PC-9 (cell line): Measurements from ENCODE around the gene CDX1. TPM values are rescaled to one million over a fixed set of nuclear protein-coding genes. Genes with fewer than 3 reads are reported as not detected.

Experiments
- BruUV-seq: library from RNA; stranded (reverse); fragments of 400-500 nt; replicated peaks from 2 replicates; lab custom pipeline; 2021; lab: Mats Ljungman, UMichigan
- CTCF ChIA-PET: fragments of 300-600 bp; sonication (Branson Sonifier 250); formaldehyde crosslinking; loops from one replicate; lab custom pipeline; 2022; ENCODE audit warnings: antibody characterized with exemption; lab: Charles Lee
- POLR2A ChIA-PET: fragments of 300-600 bp; sonication (Branson Sonifier 250); formaldehyde crosslinking; loops from one replicate; lab custom pipeline; 2022; ENCODE audit warnings: antibody characterized with exemption; ENCODE audit not compliant: unreplicated experiment; lab: Charles Lee
- DNase-seq, 2 experiments: peaks; one replicate each; pipeline versions ENCODE4 v3.0.0 to v3.0.0-alpha.2; 2015 to 2022; ENCODE audit warnings: mixed read lengths in 1 of 2
- H2AFZ ChIP-seq: fragments of 200-600 bp; sonication (generic); 2 replicates; pipeline ENCODE4 v1.8.1; 2017; ENCODE audit warnings: antibody characterized with exemption
- H3F3A ChIP-seq: fragments of 200-600 bp; sonication (generic); 2 replicates; pipeline ENCODE4 v1.8.1; 2017; ENCODE audit warnings: antibody characterized with exemption, mild to moderate bottlenecking, low read depth; ENCODE audit not compliant: insufficient read depth
- H3K27ac ChIP-seq: fragments of 200-600 bp; sonication (generic); 2 replicates; pipeline ENCODE4 v1.6.1; 2016; ENCODE audit warnings: mixed run types
- H3K27me3 ChIP-seq: fragments of 200-600 bp; sonication (generic); 2 replicates; pipeline ENCODE4 v1.6.1; 2016; ENCODE audit warnings: low read depth, mixed run types; ENCODE audit not compliant: insufficient read depth
- H3K36me3 ChIP-seq: fragments of 200-600 bp; sonication (generic); 2 replicates; pipeline ENCODE4 v1.6.1; 2016; ENCODE audit warnings: low read depth, mixed run types
- H3K4me1 ChIP-seq: fragments of 200-600 bp; sonication (generic); replicated peaks from 2 replicates; pipeline ENCODE4 v1.6.1; 2016; ENCODE audit warnings: mixed run types; ENCODE audit not compliant: insufficient read depth
- H3K4me2 ChIP-seq: fragments of 200-600 bp; sonication (generic); 2 replicates; pipeline ENCODE4 v1.6.1; 2017; ENCODE audit warnings: mixed run types
- H3K4me3 ChIP-seq: fragments of 200-600 bp; sonication (generic); 2 replicates; pipeline ENCODE4 v1.6.1; 2016; ENCODE audit warnings: mixed run types
- H3K79me2 ChIP-seq: fragments of 200-600 bp; sonication (generic); 2 replicates; pipeline ENCODE4 v1.6.1; 2017; ENCODE audit warnings: low read depth, mixed run types
- H3K9me2 ChIP-seq: fragments of 200-600 bp; sonication (generic); 2 replicates; pipeline ENCODE4 v1.8.1; 2017; ENCODE audit warnings: mild to moderate bottlenecking; ENCODE audit not compliant: insufficient read depth
- H3K9me3 ChIP-seq: fragments of 200-600 bp; sonication (generic); 2 replicates; pipeline ENCODE4 v1.8.1; 2016; ENCODE audit warnings: low read depth; ENCODE audit not compliant: insufficient read depth
- H4K20me1 ChIP-seq: fragments of 200-600 bp; sonication (generic); 2 replicates; pipeline ENCODE4 v1.8.1; 2017; ENCODE audit not compliant: insufficient read depth
- EZH2 ChIP-seq: fragments of 200-600 bp; sonication (generic); IDR thresholded peaks from 2 replicates; pipeline ENCODE4 v1.8.0; 2017; ENCODE audit warnings: antibody characterized with exemption, low read depth
- intact Hi-C: fragments of 100-400 bp; cut with micrococcal nuclease; formaldehyde crosslinking; loops from one replicate; pipeline ENCODE4 v1.10.0; 2022; ENCODE audit not compliant: unreplicated experiment
- total RNA-seq: library from RNA; stranded (reverse); gene quantifications from 2 replicates; pipeline ENCODE4 v1.2.3, GENCODE V29; 2021
- TF ChIP-seq, protein P1 (sequence below): fragments of 200-600 bp; sonication (generic); conservative IDR thresholded peaks from 2 replicates; pipeline ENCODE4 v1.6.1; 2017; ENCODE audit warnings: mixed run types, antibody characterized with exemption, mild to moderate bottlenecking, moderate library complexity

Gene CDX1
- total RNA-seq, 1 experiment from 2014 or later, result not detected

- POLR2A ChIA-PET, result no interaction called here
- Histone ChIP-seq H3K27me3 (no peaks in the 10 kb centered on the region), H2AFZ (no peak overlapping the region), H3K4me2 (no peak overlapping the region), H3K36me3 (no peaks in the 10 kb centered on the region), H3K9me2 (no peaks in the 10 kb centered on the region), H3K4me1 (no peaks in the 10 kb centered on the region; the same call in 1 of the 2 replicates), H3K79me2 (no peaks in the 10 kb centered on the region), H3K4me3 (no peak overlapping the region), H3K27ac (no peak overlapping the region), H4K20me1 (no peaks in the 10 kb centered on the region), H3K9me3 (no peaks in the 10 kb centered on the region), H3F3A (0 out of 2 replicates have a peak, but pooled peaks cover 4% of the 10 kb centered on the region)
- DNase-seq, result no peak
- no TSS peak for BruUV-seq
- CTCF ChIA-PET, result no interaction called here
- intact Hi-C loops, result no loop called here
- no peak for TF ChIP-seq EZH2
- TF ChIP-seq, protein P1, sequence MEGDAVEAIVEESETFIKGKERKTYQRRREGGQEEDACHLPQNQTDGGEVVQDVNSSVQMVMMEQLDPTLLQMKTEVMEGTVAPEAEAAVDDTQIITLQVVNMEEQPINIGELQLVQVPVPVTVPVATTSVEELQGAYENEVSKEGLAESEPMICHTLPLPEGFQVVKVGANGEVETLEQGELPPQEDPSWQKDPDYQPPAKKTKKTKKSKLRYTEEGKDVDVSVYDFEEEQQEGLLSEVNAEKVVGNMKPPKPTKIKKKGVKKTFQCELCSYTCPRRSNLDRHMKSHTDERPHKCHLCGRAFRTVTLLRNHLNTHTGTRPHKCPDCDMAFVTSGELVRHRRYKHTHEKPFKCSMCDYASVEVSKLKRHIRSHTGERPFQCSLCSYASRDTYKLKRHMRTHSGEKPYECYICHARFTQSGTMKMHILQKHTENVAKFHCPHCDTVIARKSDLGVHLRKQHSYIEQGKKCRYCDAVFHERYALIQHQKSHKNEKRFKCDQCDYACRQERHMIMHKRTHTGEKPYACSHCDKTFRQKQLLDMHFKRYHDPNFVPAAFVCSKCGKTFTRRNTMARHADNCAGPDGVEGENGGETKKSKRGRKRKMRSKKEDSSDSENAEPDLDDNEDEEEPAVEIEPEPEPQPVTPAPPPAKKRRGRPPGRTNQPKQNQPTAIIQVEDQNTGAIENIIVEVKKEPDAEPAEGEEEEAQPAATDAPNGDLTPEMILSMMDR, result no peak
These were observed 2.2 kb upstream of the CDX1 start for GRCh38 chr5:150164211-150164980.

DNA sequence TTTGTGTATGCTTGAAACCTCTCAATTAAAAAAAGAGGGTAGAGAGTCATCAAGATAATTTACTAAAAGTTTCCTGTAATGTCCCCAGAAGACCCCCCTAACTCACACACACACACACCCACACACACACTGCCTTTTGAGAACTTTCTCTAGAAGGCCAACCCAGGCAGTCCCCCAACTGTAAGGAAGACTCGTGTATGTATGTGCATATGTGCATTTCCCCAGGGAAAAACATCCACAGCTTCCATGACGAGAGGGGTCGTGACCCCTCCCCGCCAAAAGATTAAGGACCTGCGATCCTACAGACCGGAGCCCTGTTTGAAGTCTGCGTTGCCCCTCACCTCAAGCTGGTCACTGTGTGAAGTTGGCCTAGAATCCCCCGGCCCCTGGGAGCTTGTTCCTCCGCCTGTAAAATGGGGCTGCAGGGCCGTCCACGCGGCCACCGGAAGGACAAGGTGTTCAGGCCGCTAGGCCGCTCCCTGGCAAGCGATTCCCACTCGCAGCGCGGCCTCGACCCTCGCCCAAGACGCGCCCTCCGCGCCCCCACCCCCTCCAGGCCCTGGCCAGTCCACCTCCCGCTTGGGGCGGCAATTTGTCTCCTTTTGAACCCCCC, 435 bp upstream of the CDX1 start:
- no peak overlapping the region for H3K4me3 ChIP-seq
- TF ChIP-seq, protein P1, result no peak
- TF ChIP-seq EZH2, result no peak
- no peak overlapping the region for H3K4me2 ChIP-seq
- no peak overlapping the region for H2AFZ ChIP-seq
- no peaks in the 10 kb centered on the region for H4K20me1 ChIP-seq
- BruUV-seq, result no TSS peak
- no peak for DNase-seq
- intact Hi-C loops, result no loop called here
- H3K79me2 ChIP-seq, result no peaks in the 10 kb centered on the region
- H3F3A ChIP-seq, result no peaks in the 10 kb centered on the region
- no peak overlapping the region for H3K27ac ChIP-seq
- H3K4me1 ChIP-seq, result no peaks in the 10 kb centered on the region; the same call in 1 of the 2 replicates
- CTCF ChIA-PET, result interaction anchor here (0.6 to 1.0 kb wide), 3 partner anchors 13 to 269 kb away, joined by 4 read pairs; no protein-coding TSS in a partner anchor
- 0 out of 2 replicates have a peak, but pooled peaks cover 7% of the 10 kb centered on the region for H3K27me3 ChIP-seq
- H3K36me3 ChIP-seq, result no peaks in the 10 kb centered on the region
- H3K9me3 ChIP-seq, result no peaks in the 10 kb centered on the region
- no peaks in the 10 kb centered on the region for H3K9me2 ChIP-seq
- POLR2A ChIA-PET, result interaction anchor here (0.6 kb wide), 1 partner anchor 45 kb away, joined by 4 read pairs; no protein-coding TSS in a partner anchor

GRCh38 chr5:150167512-150167850, 903 bp downstream of the CDX1 start:
- intact Hi-C loops, result no loop called here
- BruUV-seq, result no TSS peak
- H3K36me3 ChIP-seq, result no peaks in the 10 kb centered on the region

More at GRCh38 chr5:150167512-150167850, 903 bp downstream of the CDX1 start:
- no peak for DNase-seq
- Histone ChIP-seq H3K4me1 (no peaks in the 10 kb centered on the region; the same call in 1 of the 2 replicates), H3F3A (no peaks in the 10 kb centered on the region), H4K20me1 (no peaks in the 10 kb centered on the region), H3K27ac (no peak overlapping the region), H3K79me2 (no peaks in the 10 kb centered on the region), H3K9me3 (no peaks in the 10 kb centered on the region), H3K9me2 (no peaks in the 10 kb centered on the region), H3K27me3 (0 out of 2 replicates have a peak, but pooled peaks cover 7% of the 10 kb centered on the region), H3K4me3 (no peak overlapping the region), H3K4me2 (no peak overlapping the region), H2AFZ (no peak overlapping the region)
- TF ChIP-seq, protein P1, result no peak
- no peak for TF ChIP-seq EZH2
- CTCF ChIA-PET, result no interaction called here
- POLR2A ChIA-PET, result no interaction called here
